ENCODE results near the gene LMAN2. TPM values are rescaled to one million over a fixed set of nuclear protein-coding genes. Genes with fewer than 3 reads are reported as not detected.
A peak's percentile ranks its signal among the peaks of the same experiment; 100 is the strongest.

LMAN2 gene
- total and polyA plus RNA-seq, 8 donors: 71.1 to 128 (median 92.6) TPM

DNA sequence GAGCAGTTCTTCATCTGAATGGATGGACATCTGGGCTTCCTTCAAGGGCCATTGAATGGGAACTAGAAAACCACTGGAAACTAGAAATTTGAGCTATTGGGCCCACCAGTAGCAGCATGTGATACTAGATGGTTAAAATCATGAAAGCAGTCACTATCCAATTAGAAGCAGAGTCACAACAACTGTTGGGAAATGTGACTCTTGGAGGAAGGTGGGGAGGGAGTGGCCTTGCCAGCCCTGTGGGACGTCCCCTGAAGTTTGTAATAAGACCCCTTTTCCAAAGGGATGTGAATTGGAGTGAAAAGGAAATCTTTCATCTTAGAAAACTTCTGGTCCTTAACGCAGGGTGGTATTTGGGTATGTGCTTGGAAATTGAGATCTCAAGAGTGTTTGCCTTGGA is 53.5 kb downstream of the LMAN2 start:
- intact Hi-C loops (cut with DNase I): loop anchor here in 1 of 3 donors (10.0 kb wide), 1 partner anchor 163 kb away; the partner anchor contains the start of gene NSD1
- no peak overlapping the region for H3K4me3 ChIP-seq
- FAIRE-seq (no peak), ATAC-seq (no peak), DNase-seq (no peak)
- TF ChIP-seq, protein P1, sequence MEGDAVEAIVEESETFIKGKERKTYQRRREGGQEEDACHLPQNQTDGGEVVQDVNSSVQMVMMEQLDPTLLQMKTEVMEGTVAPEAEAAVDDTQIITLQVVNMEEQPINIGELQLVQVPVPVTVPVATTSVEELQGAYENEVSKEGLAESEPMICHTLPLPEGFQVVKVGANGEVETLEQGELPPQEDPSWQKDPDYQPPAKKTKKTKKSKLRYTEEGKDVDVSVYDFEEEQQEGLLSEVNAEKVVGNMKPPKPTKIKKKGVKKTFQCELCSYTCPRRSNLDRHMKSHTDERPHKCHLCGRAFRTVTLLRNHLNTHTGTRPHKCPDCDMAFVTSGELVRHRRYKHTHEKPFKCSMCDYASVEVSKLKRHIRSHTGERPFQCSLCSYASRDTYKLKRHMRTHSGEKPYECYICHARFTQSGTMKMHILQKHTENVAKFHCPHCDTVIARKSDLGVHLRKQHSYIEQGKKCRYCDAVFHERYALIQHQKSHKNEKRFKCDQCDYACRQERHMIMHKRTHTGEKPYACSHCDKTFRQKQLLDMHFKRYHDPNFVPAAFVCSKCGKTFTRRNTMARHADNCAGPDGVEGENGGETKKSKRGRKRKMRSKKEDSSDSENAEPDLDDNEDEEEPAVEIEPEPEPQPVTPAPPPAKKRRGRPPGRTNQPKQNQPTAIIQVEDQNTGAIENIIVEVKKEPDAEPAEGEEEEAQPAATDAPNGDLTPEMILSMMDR (IDR thresholded peaks at IDR 0.05): no peak
- H3K4me1 ChIP-seq: peaks cover 19 to 36% (median 22%) of the 10 kb centered on the region in 3 donors
- no peaks in the 10 kb centered on the region for H3K27me3 ChIP-seq
- 93 to 94% methylated on average over 2 of the region's 2 CpGs for WGBS, 2 donors
- H3K36me3 ChIP-seq: peaks cover 0 to 32% (median 15%) of the 10 kb centered on the region in 3 donors
- no peaks in the 10 kb centered on the region for H3K9me3 ChIP-seq
- peak overlapping the region in 1 of 4 donors; percentile 89 for H3K27ac ChIP-seq

DNA sequence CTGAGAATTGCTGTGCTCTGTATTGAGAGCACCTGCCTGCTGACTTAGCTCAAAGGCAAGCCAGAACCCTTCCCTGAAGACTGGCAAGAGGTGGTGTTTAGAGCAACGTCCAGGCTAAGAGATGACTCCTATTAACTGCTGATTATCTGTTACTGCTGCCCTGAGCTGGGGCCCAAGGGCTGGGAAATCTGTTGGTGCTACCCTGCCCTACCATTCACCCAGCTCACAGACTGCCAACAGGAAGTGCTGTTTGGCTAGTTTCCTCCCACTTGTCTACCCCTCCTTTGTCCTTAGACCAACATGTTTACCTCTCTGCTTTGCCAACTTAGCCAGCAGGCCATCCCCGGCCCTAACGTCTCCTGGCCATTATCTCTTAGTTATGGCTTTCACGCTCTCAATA is 54.9 kb downstream of the LMAN2 start:
- Histone ChIP-seq H3K4me3 (no peak overlapping the region), H3K4me1 (peaks cover 13 to 27% (median 15%) of the 10 kb centered on the region in 3 donors), H3K36me3 (peaks cover 0 to 43% (median 15%) of the 10 kb centered on the region in 3 donors), H3K9me3 (no peaks in the 10 kb centered on the region), H3K27me3 (no peaks in the 10 kb centered on the region), H3K27ac (peak overlapping the region in 1 of 4 donors; percentile 34)
- intact Hi-C loops (cut with DNase I): loop anchor here in 1 of 3 donors (10.0 kb wide), 1 partner anchor 162 kb away; the partner anchor contains the start of gene NSD1
- WGBS, 2 donors: 44 to 51% methylated on average over 4 of the region's 4 CpGs
- FAIRE-seq (no peak), ATAC-seq (peak in 3 of 4 donors; percentile 14 to 40 (median 35)), DNase-seq (peak in 1 of 6 donors; percentile 22)
- TF ChIP-seq, protein P1 (IDR thresholded peaks at IDR 0.05): no peak

DNA sequence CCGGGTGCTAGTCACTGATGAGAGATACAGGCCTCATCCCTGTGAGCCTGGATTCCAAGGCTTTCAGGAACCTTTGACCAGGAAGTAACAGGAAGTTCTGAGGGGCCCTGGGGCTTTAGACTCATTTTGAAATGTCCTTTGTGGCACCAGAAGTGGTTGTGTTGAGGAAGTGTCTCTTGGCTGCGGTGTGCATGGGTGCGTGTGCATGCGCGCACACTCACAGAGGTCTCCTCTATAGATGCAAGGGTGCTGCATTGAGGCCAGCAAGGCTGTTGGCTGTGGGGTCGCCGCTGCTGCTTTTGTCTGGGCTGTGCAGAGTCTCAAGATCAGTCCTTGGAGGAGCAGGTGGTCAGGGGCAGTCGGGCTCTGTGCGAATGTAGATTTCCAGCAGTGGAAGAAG is 55.5 kb downstream of the LMAN2 start:
- DNase-seq (no peak), FAIRE-seq (no peak), ATAC-seq (no peak)
- Histone ChIP-seq H3K4me3 (no peak overlapping the region), H3K27me3 (no peaks in the 10 kb centered on the region), H3K9me3 (no peaks in the 10 kb centered on the region), H3K36me3 (peaks cover 0 to 43% (median 15%) of the 10 kb centered on the region in 3 donors), H3K4me1 (peaks cover 8 to 20% (median 8%) of the 10 kb centered on the region in 3 donors), H3K27ac (peak overlapping the region in 1 of 4 donors; percentile 34)
- TF ChIP-seq, protein P1 (IDR thresholded peaks at IDR 0.05): no peak
- intact Hi-C loops (cut with DNase I): loop anchor here in 1 of 3 donors (10.0 kb wide), 1 partner anchor 161 kb away; the partner anchor contains the start of gene NSD1
- WGBS, 2 donors: 89 to 92% methylated on average over 9 of the region's 9 CpGs

DNA sequence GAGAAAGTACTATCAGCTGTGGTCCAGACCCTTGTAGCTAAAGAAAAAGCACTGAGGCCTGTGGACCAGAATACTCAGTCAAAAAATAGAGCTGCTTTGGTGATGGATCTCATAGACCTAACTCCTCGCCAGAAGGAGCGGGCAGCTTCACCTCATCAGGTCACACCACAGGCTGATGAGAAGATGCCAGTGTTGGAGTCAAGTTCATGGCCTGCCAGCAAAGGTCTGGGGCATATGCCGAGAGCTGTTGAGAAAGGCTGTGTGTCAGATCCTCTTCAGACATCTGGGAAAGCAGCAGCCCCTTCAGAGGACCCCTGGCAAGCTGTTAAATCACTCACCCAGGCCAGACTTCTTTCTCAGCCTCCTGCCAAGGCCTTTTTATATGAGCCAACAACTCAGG is 56.8 kb downstream of the LMAN2 start:
- TF ChIP-seq, protein P1 (IDR thresholded peaks at IDR 0.05): no peak
- intact Hi-C loops (cut with DNase I): loop anchor here in 1 of 3 donors (10.0 kb wide), 1 partner anchor 160 kb away; the partner anchor contains the start of gene NSD1
- no peak for FAIRE-seq

More for the DNA sequence above, 56.8 kb downstream of the LMAN2 start:
- DNase-seq (no peak), ATAC-seq (no peak)
- no peak overlapping the region for H3K27ac ChIP-seq
- H3K4me3 ChIP-seq: no peak overlapping the region
- WGBS, 2 donors: 92 to 98% methylated on average over 3 of the region's 3 CpGs
- H3K9me3 ChIP-seq: no peaks in the 10 kb centered on the region
- no peaks in the 10 kb centered on the region for H3K27me3 ChIP-seq
- peaks cover 0 to 9% (median 0%) of the 10 kb centered on the region in 3 donors for H3K4me1 ChIP-seq
- peaks cover 0 to 52% (median 15%) of the 10 kb centered on the region in 3 donors for H3K36me3 ChIP-seq

Data from pancreas (tissue), 10 donors.